HG03159 (cell line): Measurements from ENCODE around the gene LRP1B.
A peak's percentile ranks its signal among the peaks of the same experiment; 100 is the strongest.

Source experiments
- ATAC-seq: cut with Tn5 transposase; IDR thresholded peaks from one replicate; pipeline ENCODE4 v1.9.1; 2021; ENCODE audit warnings: mild to moderate bottlenecking, moderate library complexity; ENCODE audit not compliant: unreplicated experiment

The LRP1B gene

GRCh38 chr2:140882671-140883620, 1247.9 kb downstream of the LRP1B start:
- ATAC-seq, result no peak

GRCh38 chr2:140880573-140880972, 1250.2 kb downstream of the LRP1B start:
- ATAC-seq, result no peak

- ATAC-seq, result no peak
Measured at GRCh38 chr2:140876015-140876414, 1254.8 kb downstream of the LRP1B start.

- no peak for ATAC-seq
Measured at GRCh38 chr2:140873915-140874531, 1256.8 kb downstream of the LRP1B start.

- ATAC-seq, result no peak
Measured at GRCh38 chr2:140869925-140870324, 1260.9 kb downstream of the LRP1B start.

- no peak for ATAC-seq
Measured at GRCh38 chr2:140869107-140869506, 1261.7 kb downstream of the LRP1B start.

GRCh38 chr2:140865837-140866236, 1265.0 kb downstream of the LRP1B start:
- no peak for ATAC-seq

- peak; percentile 67 for ATAC-seq
Measured at GRCh38 chr2:140863713-140864112, 1267.1 kb downstream of the LRP1B start.

GRCh38 chr2:140862181-140862580, 1268.6 kb downstream of the LRP1B start:
- no peak for ATAC-seq

GRCh38 chr2:140861666-140862065, 1269.2 kb downstream of the LRP1B start:
- ATAC-seq, result no peak

GRCh38 chr2:140855471-140855870, 1275.3 kb downstream of the LRP1B start:
- ATAC-seq, result no peak

GRCh38 chr2:140851258-140851981, 1279.4 kb downstream of the LRP1B start:
- no peak for ATAC-seq

GRCh38 chr2:140843186-140843585, 1287.6 kb downstream of the LRP1B start:
- ATAC-seq, result no peak

GRCh38 chr2:140842110-140842509, 1288.7 kb downstream of the LRP1B start:
- no peak for ATAC-seq

- no peak for ATAC-seq
Measured at GRCh38 chr2:140841141-140841540, 1289.7 kb downstream of the LRP1B start.

- no peak for ATAC-seq
Measured at GRCh38 chr2:140836826-140837225, 1294.0 kb downstream of the LRP1B start.

GRCh38 chr2:140835079-140835478, 1295.7 kb downstream of the LRP1B start:
- no peak for ATAC-seq

- no peak for ATAC-seq
Measured at GRCh38 chr2:140814141-140814540, 1316.7 kb downstream of the LRP1B start.

GRCh38 chr2:140808820-140809219, 1322.0 kb downstream of the LRP1B start:
- peak; percentile 92 for ATAC-seq

- ATAC-seq, result no peak
Measured at GRCh38 chr2:140808211-140808610, 1322.6 kb downstream of the LRP1B start.

- no peak for ATAC-seq
Measured at GRCh38 chr2:140804700-140805260, 1326.0 kb downstream of the LRP1B start.
